Measurements from ENCODE around the gene MDK.

MDK gene

DNA sequence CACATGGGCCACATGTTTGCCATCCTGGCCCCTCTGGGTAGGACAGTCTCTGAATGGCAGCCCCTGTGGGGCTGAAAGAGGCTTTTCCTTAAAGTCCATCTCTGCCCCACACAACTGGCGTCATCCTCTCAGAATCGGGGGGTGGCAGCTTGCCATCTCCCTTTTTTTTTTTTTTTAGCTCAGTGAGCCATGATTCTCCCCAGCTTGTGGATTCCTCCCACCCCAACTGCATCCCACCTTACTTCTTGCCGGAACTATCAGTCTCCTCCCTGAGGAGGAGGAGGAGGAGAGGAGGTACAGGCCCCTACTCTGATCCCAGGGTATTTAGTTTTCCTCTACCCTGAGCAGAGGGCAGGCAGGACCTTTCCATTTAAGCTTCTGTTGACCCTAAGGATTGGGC lies 30.8 kb upstream of the MDK start:
- no peak overlapping the region for H2BK15ac ChIP-seq (replicated peaks; ENCODE audit: low read depth)
- no peak overlapping the region for H3K27ac ChIP-seq (ENCODE audit: low read depth, low read length)
- H3K23ac ChIP-seq (ENCODE audit: low read length), result no peak overlapping the region
- no CpG with 5 or more reads among the region's 3 CpGs for whole genome bisulfite sequencing (ENCODE audit: extremely low coverage, insufficient coverage, low lambda C conversion rate)
- no peak overlapping the region for H2BK5ac ChIP-seq (ENCODE audit: low read length)
- H3K4me3 ChIP-seq (ENCODE audit: low read length), result no peak overlapping the region
- DNase-seq, result no peak
- H3K9ac ChIP-seq (ENCODE audit: low read length), result no peak overlapping the region
- H3K79me2 ChIP-seq (ENCODE audit: control insufficient read depth, insufficient read depth, low read length), result peaks cover 41% of the 10 kb centered on the region
- peaks cover 10% of the 10 kb centered on the region for H3K4me1 ChIP-seq (ENCODE audit: control insufficient read depth, low read depth, low read length)
- peaks cover 34% of the 10 kb centered on the region for H3K79me1 ChIP-seq (ENCODE audit: low read length)
- H2BK120ac ChIP-seq (ENCODE audit: low read depth, low read length), result no peak overlapping the region
- H3K56ac ChIP-seq (ENCODE audit: low read length), result peak overlapping the region; percentile 53
- H3K36me3 ChIP-seq (ENCODE audit: control insufficient read depth, insufficient read depth, low read length), result no peaks in the 10 kb centered on the region
- H3K18ac ChIP-seq (ENCODE audit: low read length), result no peak overlapping the region
- no peaks in the 10 kb centered on the region for H3K27me3 ChIP-seq (ENCODE audit: insufficient read depth, low read length, poor library complexity)
- no peak overlapping the region for H2AK5ac ChIP-seq (ENCODE audit: low read length)
- H3K4ac ChIP-seq (ENCODE audit: low read depth, low read length), result no peak overlapping the region
- no peak overlapping the region for H4K8ac ChIP-seq (ENCODE audit: low read depth, low read length)
- H4K5ac ChIP-seq (ENCODE audit: low read length), result no peak overlapping the region
- no peak overlapping the region for H3K4me2 ChIP-seq (ENCODE audit: low read length)

DNA sequence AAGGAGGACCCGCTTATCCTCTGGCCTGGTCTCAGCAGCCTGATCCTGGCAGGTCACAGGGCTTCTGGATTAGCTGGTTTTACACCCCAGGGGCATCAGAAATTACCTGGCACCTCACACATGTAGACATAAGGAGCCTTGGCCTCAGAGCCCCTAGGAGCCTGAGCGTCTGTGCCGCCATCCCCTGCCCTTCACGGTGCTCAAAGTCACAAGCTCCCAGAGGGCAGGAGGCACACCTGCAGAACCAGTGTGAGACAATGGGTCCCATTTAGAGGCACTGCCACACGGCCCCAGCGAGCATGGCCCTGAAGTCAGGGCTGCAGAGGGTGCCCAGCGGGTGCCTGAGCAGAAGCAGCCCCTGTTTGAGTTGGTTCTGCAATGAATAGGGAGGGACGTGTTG lies 30.3 kb upstream of the MDK start:
- no peak for DNase-seq
- no peak overlapping the region for H3K27ac ChIP-seq (ENCODE audit: low read depth, low read length)
- H4K5ac ChIP-seq (ENCODE audit: low read length), result no peak overlapping the region
- H3K23ac ChIP-seq (ENCODE audit: low read length), result no peak overlapping the region
- no peak overlapping the region for H2BK120ac ChIP-seq (ENCODE audit: low read depth, low read length)
- H3K18ac ChIP-seq (ENCODE audit: low read length), result no peak overlapping the region
- H2AK5ac ChIP-seq (ENCODE audit: low read length), result no peak overlapping the region
- H3K79me1 ChIP-seq (ENCODE audit: low read length), result peaks cover 34% of the 10 kb centered on the region
- WGBS (ENCODE audit: extremely low coverage, insufficient coverage, low lambda C conversion rate), result no CpG with 5 or more reads among the region's 8 CpGs
- H3K36me3 ChIP-seq (ENCODE audit: control insufficient read depth, insufficient read depth, low read length), result no peaks in the 10 kb centered on the region
- no peak overlapping the region for H2BK5ac ChIP-seq (ENCODE audit: low read length)
- peak overlapping the region; percentile 53 for H3K56ac ChIP-seq (ENCODE audit: low read length)
- no peaks in the 10 kb centered on the region for H3K27me3 ChIP-seq (ENCODE audit: insufficient read depth, low read length, poor library complexity)
- H3K4me2 ChIP-seq (ENCODE audit: low read length), result no peak overlapping the region
- peaks cover 10% of the 10 kb centered on the region for H3K4me1 ChIP-seq (ENCODE audit: control insufficient read depth, low read depth, low read length)
- no peak overlapping the region for H2BK15ac ChIP-seq (replicated peaks; ENCODE audit: low read depth)
- no peak overlapping the region for H3K4me3 ChIP-seq (ENCODE audit: low read length)
- no peak overlapping the region for H4K8ac ChIP-seq (ENCODE audit: low read depth, low read length)
- peaks cover 42% of the 10 kb centered on the region for H3K79me2 ChIP-seq (ENCODE audit: control insufficient read depth, insufficient read depth, low read length)
- H3K9ac ChIP-seq (ENCODE audit: low read length), result no peak overlapping the region
- no peak overlapping the region for H3K4ac ChIP-seq (ENCODE audit: low read depth, low read length)

DNA sequence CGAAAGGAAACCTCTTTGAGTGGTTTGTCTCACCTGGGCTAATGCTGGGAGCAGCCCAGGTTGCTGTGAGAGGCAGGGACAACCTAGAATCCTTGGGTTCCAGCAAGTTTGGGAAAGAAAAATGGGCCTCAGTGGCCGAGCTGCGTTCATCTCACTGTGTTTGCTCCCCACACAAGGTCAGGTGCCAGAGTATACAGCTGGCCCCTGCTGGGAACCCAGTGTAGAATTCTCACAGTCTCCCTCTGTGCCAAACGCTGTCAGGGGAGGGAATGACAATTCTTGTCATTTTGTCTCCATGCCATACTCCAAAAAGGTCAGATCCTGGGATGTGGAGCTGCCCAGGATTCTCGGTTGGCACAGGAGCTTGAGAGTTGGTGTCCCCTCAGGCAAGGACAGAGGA lies 29.9 kb upstream of the MDK start:
- Histone ChIP-seq H3K79me2 (ENCODE audit: control insufficient read depth, insufficient read depth, low read length) (peaks cover 44% of the 10 kb centered on the region), H3K9ac (ENCODE audit: low read length) (peak overlapping the region; percentile 20), H3K27me3 (ENCODE audit: insufficient read depth, low read length, poor library complexity) (no peaks in the 10 kb centered on the region), H4K5ac (ENCODE audit: low read length) (no peak overlapping the region), H3K56ac (ENCODE audit: low read length) (peak overlapping the region; percentile 58), H2BK5ac (ENCODE audit: low read length) (no peak overlapping the region), H3K36me3 (ENCODE audit: control insufficient read depth, insufficient read depth, low read length) (no peaks in the 10 kb centered on the region), H3K79me1 (ENCODE audit: low read length) (peaks cover 38% of the 10 kb centered on the region), H2BK120ac (ENCODE audit: low read depth, low read length) (no peak overlapping the region), H3K4me3 (ENCODE audit: low read length) (no peak overlapping the region), H3K18ac (ENCODE audit: low read length) (no peak overlapping the region), H3K23ac (ENCODE audit: low read length) (no peak overlapping the region), H2AK5ac (ENCODE audit: low read length) (no peak overlapping the region), H3K4me1 (ENCODE audit: control insufficient read depth, low read depth, low read length) (peaks cover 8% of the 10 kb centered on the region), H3K4ac (ENCODE audit: low read depth, low read length) (no peak overlapping the region), H3K27ac (ENCODE audit: low read depth, low read length) (no peak overlapping the region), H2BK15ac (replicated peaks; ENCODE audit: low read depth) (no peak overlapping the region), H3K4me2 (ENCODE audit: low read length) (no peak overlapping the region), H4K8ac (ENCODE audit: low read depth, low read length) (no peak overlapping the region)
- no CpG with 5 or more reads among the region's 5 CpGs for WGBS (ENCODE audit: extremely low coverage, insufficient coverage, low lambda C conversion rate)
- no peak for DNase-seq

DNA sequence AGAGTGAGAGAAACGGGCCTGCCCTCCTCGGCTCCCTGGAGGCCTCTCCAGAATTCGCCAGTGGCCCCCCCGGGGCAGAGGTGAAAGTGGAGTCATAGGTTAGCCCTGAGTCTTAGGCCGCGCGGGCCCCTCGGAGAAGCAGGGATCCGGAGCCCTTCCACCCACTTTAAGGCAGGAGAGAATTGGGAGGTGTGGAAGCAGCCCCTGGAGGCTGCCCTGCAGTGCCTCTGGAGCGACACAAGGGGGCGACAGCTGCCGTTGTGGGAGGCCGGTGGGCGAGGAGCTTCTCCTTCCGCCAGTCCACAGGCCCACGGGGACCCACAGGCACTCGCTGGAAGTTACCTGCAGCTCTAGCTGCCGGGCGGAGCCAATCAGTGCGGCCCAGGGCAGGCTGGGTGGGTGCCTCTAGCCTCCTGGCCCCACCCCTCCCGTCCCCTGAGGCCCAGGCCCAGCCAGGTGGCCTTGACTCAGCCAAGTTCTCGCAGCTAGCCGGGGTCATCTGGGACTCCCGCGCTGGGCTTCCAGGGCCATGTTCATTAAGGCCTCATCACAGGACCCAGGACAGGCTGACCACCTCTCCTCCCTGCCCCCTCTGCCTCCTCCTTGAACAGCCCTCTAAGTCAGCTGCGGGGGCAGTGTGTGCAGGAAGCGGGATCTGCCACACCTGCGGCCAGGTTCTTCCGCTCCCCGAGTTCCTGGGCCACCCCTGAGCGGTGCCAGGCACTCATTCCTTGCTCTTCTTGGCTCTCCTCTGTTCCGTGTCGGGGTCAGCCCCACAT lies 29.2 kb upstream of the MDK start:
- Histone ChIP-seq H2AK5ac (ENCODE audit: low read length) (no peak overlapping the region), H3K4me2 (ENCODE audit: low read length) (no peak overlapping the region), H2BK15ac (replicated peaks; ENCODE audit: low read depth) (no peak overlapping the region), H2BK120ac (ENCODE audit: low read depth, low read length) (no peak overlapping the region), H3K79me2 (ENCODE audit: control insufficient read depth, insufficient read depth, low read length) (peaks cover 45% of the 10 kb centered on the region), H2BK5ac (ENCODE audit: low read length) (no peak overlapping the region), H3K4me1 (ENCODE audit: control insufficient read depth, low read depth, low read length) (peaks cover 6% of the 10 kb centered on the region), H3K27ac (ENCODE audit: low read depth, low read length) (no peak overlapping the region), H3K27me3 (ENCODE audit: insufficient read depth, low read length, poor library complexity) (no peaks in the 10 kb centered on the region), H3K23ac (ENCODE audit: low read length) (no peak overlapping the region), H3K56ac (ENCODE audit: low read length) (peak overlapping the region; percentile 58), H3K4ac (ENCODE audit: low read depth, low read length) (no peak overlapping the region), H3K18ac (ENCODE audit: low read length) (no peak overlapping the region), H3K4me3 (ENCODE audit: low read length) (no peak overlapping the region), H4K8ac (ENCODE audit: low read depth, low read length) (no peak overlapping the region), H4K5ac (ENCODE audit: low read length) (no peak overlapping the region), H3K9ac (ENCODE audit: low read length) (peak overlapping the region; percentile 20), H3K36me3 (ENCODE audit: control insufficient read depth, insufficient read depth, low read length) (no peaks in the 10 kb centered on the region), H3K79me1 (ENCODE audit: low read length) (peaks cover 38% of the 10 kb centered on the region)
- peak; percentile 82 for DNase-seq
- WGBS (ENCODE audit: extremely low coverage, insufficient coverage, low lambda C conversion rate), result no CpG with 5 or more reads among the region's 33 CpGs

DNA sequence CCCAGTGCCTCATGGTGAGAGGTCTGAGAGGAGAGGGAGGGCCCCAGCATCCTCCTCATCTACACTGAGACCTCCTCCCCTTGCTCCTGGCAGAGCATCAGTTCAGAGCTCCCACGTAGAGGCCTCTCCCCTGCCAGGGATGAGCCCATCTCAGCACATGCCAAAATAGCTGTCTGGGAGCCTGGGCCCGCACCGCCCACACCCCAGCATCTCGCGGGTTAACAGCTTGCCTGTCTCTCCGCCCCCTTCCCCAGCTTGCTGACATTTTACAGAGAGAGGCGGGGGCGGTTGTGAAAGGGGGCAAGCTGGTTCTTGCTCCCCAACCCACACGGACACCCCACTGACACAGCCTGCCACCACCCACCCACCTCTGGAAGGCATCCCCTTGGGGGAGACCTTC lies 27.8 kb upstream of the MDK start:
- Histone ChIP-seq H2BK5ac (ENCODE audit: low read length) (no peak overlapping the region), H3K23ac (ENCODE audit: low read length) (no peak overlapping the region), H3K79me2 (ENCODE audit: control insufficient read depth, insufficient read depth, low read length) (peaks cover 44% of the 10 kb centered on the region), H3K36me3 (ENCODE audit: control insufficient read depth, insufficient read depth, low read length) (no peaks in the 10 kb centered on the region), H3K27ac (ENCODE audit: low read depth, low read length) (no peak overlapping the region), H4K5ac (ENCODE audit: low read length) (no peak overlapping the region), H3K9ac (ENCODE audit: low read length) (peak overlapping the region; percentile 32), H4K8ac (ENCODE audit: low read depth, low read length) (no peak overlapping the region), H3K4me3 (ENCODE audit: low read length) (no peak overlapping the region), H3K56ac (ENCODE audit: low read length) (no peak overlapping the region), H2BK15ac (replicated peaks; ENCODE audit: low read depth) (no peak overlapping the region), H3K79me1 (ENCODE audit: low read length) (peaks cover 35% of the 10 kb centered on the region), H3K27me3 (ENCODE audit: insufficient read depth, low read length, poor library complexity) (no peaks in the 10 kb centered on the region), H3K4me1 (ENCODE audit: control insufficient read depth, low read depth, low read length) (peaks cover 6% of the 10 kb centered on the region), H2BK120ac (ENCODE audit: low read depth, low read length) (no peak overlapping the region), H3K4me2 (ENCODE audit: low read length) (no peak overlapping the region), H3K18ac (ENCODE audit: low read length) (no peak overlapping the region), H3K4ac (ENCODE audit: low read depth, low read length) (no peak overlapping the region), H2AK5ac (ENCODE audit: low read length) (no peak overlapping the region)
- no CpG with 5 or more reads among the region's 9 CpGs for WGBS (ENCODE audit: extremely low coverage, insufficient coverage, low lambda C conversion rate)
- DNase-seq, result no peak
